Measurements from ENCODE around the gene UIMC1. TPM values are rescaled to one million over a fixed set of nuclear protein-coding genes. Genes with fewer than 3 reads are reported as not detected.

The UIMC1 gene
- total and polyA plus RNA-seq, 2 of the 13 experiments (the other 11 are each of a cell fraction or from before 2014, with no cell fraction given): 18.9 to 32.7 TPM

DNA sequence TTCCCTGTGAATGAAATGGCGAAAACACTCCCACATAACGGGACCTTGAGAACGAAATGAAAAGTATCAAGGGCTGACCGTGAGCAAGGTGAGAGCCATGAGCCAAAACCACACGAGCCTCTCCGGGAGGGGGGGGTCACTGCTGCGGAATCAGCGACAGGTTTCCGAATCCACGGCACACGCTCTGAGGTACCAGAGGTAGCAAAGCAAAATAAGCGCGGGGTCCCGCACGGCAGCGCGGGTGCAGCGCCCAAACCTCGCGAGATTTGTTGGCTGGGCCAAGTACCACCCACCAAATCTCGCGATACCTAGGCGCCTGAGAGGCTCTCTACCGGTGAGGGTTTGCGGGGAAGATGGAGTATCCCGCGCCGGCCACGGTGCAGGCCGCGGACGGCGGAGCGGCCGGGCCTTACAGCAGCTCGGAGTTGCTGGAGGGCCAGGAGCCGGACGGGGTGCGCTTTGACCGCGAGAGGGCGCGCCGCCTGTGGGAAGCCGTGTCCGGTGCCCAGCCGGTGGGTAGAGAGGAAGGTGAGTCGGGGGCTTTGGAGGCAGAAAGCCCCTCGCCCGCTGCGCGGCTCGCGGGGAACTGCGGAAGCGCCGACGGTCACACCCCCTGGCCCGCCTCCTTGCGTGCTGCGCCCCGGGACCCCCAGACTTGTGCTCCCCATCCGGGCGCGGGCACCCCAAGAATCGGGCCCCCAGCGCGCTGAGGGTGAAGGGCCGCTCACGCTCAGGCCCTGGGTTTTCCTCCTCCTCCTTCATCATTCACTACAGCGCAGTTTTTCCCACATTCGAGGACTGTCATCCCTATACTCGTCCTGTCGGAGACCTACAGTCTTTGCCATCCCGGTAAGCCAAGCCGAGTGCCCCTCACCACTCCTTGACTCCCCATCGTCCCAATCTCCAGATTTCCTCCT is 16.1 kb upstream of the UIMC1 start, which contains the start of gene ZNF346:
Gene ZNF346, plus strand, starts transcription at position 311 of the 917 bp plus-strand sequence. Its CDS starts 43 bp downstream, at position 354.
- Histone ChIP-seq H3K27ac (ENCODE audit: extremely low read length, insufficient read depth, low read length) (peak within 1 kb of the TSS; percentile 82), H3K36me3 (replicated peaks in 1 of 2; ENCODE audit: control insufficient read depth in 1 of 2, insufficient read depth in 2 of 2, low read length in 2 of 2) (no peaks in the 10 kb centered on the region), H3K4me2 (ENCODE audit: low read depth, low read length) (peak within 1 kb of the TSS; percentile 91), H3K9ac (ENCODE audit: insufficient read depth, low read depth, low read length) (peak within 1 kb of the TSS; percentile 95), H3K9me3 (ENCODE audit: low read length) (no peaks in the 10 kb centered on the region), H3K79me2 (ENCODE audit: insufficient read depth, low read length) (peaks cover 33% of the 10 kb centered on the region), H2AFZ (ENCODE audit: low read length) (peak within 1 kb of the TSS; percentile 91), H3K4me1 (ENCODE audit: insufficient read depth, low read length) (peaks cover 32% of the 10 kb centered on the region), H3K4me3 (replicated peaks in 1 of 3; ENCODE audit: insufficient read depth in 1 of 3, low read depth in 2 of 3, low read length in 3 of 3) (peak within 1 kb of the TSS; percentile 60 to 93 (median 91)), H4K20me1 (ENCODE audit: insufficient read depth, low read length) (no peaks in the 10 kb centered on the region), H3K27me3 (ENCODE audit: control insufficient read depth in 1 of 2, insufficient read depth in 2 of 2, low read length in 2 of 2) (no peaks in the 10 kb centered on the region; a peak in 1 of 5 replicates)
- FAIRE-seq (peak; percentile 70), ATAC-seq (peak; percentile 94), DNase-seq (ENCODE audit: low spot score) (peak; percentile 90)
- WGBS (ENCODE audit: low lambda C conversion rate): 0% methylated on average over 33 of the region's 77 CpGs
- CTCF ChIA-PET (ENCODE audit: low intra/inter-chr PET ratio, low total read pairs): no interaction called here
- BruUV-seq (replicated peaks): TSS peak; percentile 71
- in situ Hi-C loops (cut with HindIII; ENCODE audit: extremely low pct_ligation_motif_present, low pct_unique_long_range_greater_than_20kb) (no loop called here), intact Hi-C loops (cut with micrococcal nuclease; ENCODE audit: unreplicated experiment) (loop anchor here (1.0 to 2.0 kb wide), 2 partner anchors 16 to 64 kb away; partner anchors contain the start of genes FGFR4 and UIMC1)
- POLR2A ChIA-PET: interaction anchor here (1.2 to 3.5 kb wide), 3 partner anchors 11 to 64 kb away, joined by 5 to 17 read pairs (median 16); partner anchors contain the start of genes FGFR4 and UIMC1
- TF ChIP-seq THAP11 (CRISPR knock-in tag; IDR thresholded peaks at IDR 0.05) (peak; percentile 58; the same call in 1 of the 2 replicates), MLX (CRISPR knock-in tag; IDR thresholded peaks at IDR 0.05) (no peak), ZNF563 (CRISPR knock-in tag; IDR thresholded peaks at IDR 0.05) (peak; percentile 57), ZNF34 (CRISPR knock-in tag; IDR thresholded peaks at IDR 0.05; ENCODE audit: borderline replicate concordance) (no peak), ZBTB37 (CRISPR knock-in tag; IDR thresholded peaks at IDR 0.05) (no peak), SIN3B (IDR thresholded peaks at IDR 0.05; ENCODE audit: low read length) (peak; percentile 63; the same call in 1 of the 2 replicates), CENPBD1 (CRISPR knock-in tag; IDR thresholded peaks at IDR 0.05; ENCODE audit: borderline replicate concordance, low read depth) (no peak), BATF2 (CRISPR knock-in tag; IDR thresholded peaks at IDR 0.05) (no peak), CREBL2 (CRISPR knock-in tag; IDR thresholded peaks at IDR 0.05; ENCODE audit: borderline replicate concordance) (no peak), PHF20 (CRISPR knock-in tag; IDR thresholded peaks at IDR 0.05) (peak; percentile 78)
- TF ChIP-seq, protein P1, sequence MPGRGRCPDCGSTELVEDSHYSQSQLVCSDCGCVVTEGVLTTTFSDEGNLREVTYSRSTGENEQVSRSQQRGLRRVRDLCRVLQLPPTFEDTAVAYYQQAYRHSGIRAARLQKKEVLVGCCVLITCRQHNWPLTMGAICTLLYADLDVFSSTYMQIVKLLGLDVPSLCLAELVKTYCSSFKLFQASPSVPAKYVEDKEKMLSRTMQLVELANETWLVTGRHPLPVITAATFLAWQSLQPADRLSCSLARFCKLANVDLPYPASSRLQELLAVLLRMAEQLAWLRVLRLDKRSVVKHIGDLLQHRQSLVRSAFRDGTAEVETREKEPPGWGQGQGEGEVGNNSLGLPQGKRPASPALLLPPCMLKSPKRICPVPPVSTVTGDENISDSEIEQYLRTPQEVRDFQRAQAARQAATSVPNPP (CRISPR knock-in tag; IDR thresholded peaks at IDR 0.05): 0 out of 2 replicates have a peak, but pooled peaks have one; percentile 53
- TF ChIP-seq, protein P2, sequence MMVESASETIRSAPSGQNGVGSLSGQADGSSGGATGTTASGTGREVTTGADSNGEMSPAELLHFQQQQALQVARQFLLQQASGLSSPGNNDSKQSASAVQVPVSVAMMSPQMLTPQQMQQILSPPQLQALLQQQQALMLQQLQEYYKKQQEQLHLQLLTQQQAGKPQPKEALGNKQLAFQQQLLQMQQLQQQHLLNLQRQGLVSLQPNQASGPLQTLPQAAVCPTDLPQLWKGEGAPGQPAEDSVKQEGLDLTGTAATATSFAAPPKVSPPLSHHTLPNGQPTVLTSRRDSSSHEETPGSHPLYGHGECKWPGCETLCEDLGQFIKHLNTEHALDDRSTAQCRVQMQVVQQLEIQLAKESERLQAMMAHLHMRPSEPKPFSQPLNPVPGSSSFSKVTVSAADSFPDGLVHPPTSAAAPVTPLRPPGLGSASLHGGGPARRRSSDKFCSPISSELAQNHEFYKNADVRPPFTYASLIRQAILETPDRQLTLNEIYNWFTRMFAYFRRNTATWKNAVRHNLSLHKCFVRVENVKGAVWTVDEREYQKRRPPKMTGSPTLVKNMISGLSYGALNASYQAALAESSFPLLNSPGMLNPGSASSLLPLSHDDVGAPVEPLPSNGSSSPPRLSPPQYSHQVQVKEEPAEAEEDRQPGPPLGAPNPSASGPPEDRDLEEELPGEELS (CRISPR knock-in tag; IDR thresholded peaks at IDR 0.05): no peak
- TF ChIP-seq, protein P3, sequence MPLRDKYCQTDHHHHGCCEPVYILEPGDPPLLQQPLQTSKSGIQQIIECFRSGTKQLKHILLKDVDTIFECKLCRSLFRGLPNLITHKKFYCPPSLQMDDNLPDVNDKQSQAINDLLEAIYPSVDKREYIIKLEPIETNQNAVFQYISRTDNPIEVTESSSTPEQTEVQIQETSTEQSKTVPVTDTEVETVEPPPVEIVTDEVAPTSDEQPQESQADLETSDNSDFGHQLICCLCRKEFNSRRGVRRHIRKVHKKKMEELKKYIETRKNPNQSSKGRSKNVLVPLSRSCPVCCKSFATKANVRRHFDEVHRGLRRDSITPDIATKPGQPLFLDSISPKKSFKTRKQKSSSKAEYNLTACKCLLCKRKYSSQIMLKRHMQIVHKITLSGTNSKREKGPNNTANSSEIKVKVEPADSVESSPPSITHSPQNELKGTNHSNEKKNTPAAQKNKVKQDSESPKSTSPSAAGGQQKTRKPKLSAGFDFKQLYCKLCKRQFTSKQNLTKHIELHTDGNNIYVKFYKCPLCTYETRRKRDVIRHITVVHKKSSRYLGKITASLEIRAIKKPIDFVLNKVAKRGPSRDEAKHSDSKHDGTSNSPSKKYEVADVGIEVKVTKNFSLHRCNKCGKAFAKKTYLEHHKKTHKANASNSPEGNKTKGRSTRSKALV (CRISPR knock-in tag; IDR thresholded peaks at IDR 0.05): no peak
